Activated CD4-positive, alpha-beta T cell treated with anti-CD3 and anti-CD28 coated beads, Interleukin-2, amount 50 U/mL, for 48 hours (primary cell): ENCODE data around the gene NRP2.

ENCODE experiments used
- DNase-seq, 2 experiments: peaks; one replicate each; pipeline ENCODE4 v3.0.0-alpha.2; 2020

Gene NRP2

GRCh38 chr2:205687641-205687956 is 5.3 kb downstream of the NRP2 start:
- no peak for DNase-seq

GRCh38 chr2:205688417-205689200 is 6.3 kb downstream of the NRP2 start:
- DNase-seq = no peak

- DNase-seq = no peak
Measured at GRCh38 chr2:205689820-205690219, 7.5 kb downstream of the NRP2 start.

GRCh38 chr2:205692104-205692503 is 9.8 kb downstream of the NRP2 start:
- DNase-seq = no peak

- no peak for DNase-seq
Measured at GRCh38 chr2:205694256-205694655, 12.0 kb downstream of the NRP2 start.

GRCh38 chr2:205695460-205695991 is 13.2 kb downstream of the NRP2 start:
- DNase-seq = no peak

- DNase-seq = no peak
Measured at GRCh38 chr2:205696331-205696926, 14.1 kb downstream of the NRP2 start.

- no peak for DNase-seq
Measured at GRCh38 chr2:205696927-205697441, 14.7 kb downstream of the NRP2 start.

GRCh38 chr2:205698286-205699268 is 16.3 kb downstream of the NRP2 start:
- DNase-seq = no peak

GRCh38 chr2:205699515-205700289 is 17.4 kb downstream of the NRP2 start:
- no peak for DNase-seq

GRCh38 chr2:205700331-205701132 is 18.2 kb downstream of the NRP2 start:
- DNase-seq = peak; percentile 34 to 52

GRCh38 chr2:205701509-205701908 is 19.2 kb downstream of the NRP2 start:
- DNase-seq = no peak

- no peak for DNase-seq
Measured at GRCh38 chr2:205702576-205702975, 20.3 kb downstream of the NRP2 start.

GRCh38 chr2:205703471-205704126 is 21.3 kb downstream of the NRP2 start:
- DNase-seq = no peak

- no peak for DNase-seq
Measured at GRCh38 chr2:205704127-205704741, 21.9 kb downstream of the NRP2 start.

GRCh38 chr2:205705511-205706349 is 23.4 kb downstream of the NRP2 start:
- DNase-seq = no peak

GRCh38 chr2:205706769-205707381 is 24.6 kb downstream of the NRP2 start:
- peak in 1 of 2 experiments; percentile 50 for DNase-seq

GRCh38 chr2:205708231-205708631 is 25.9 kb downstream of the NRP2 start:
- no peak for DNase-seq

- DNase-seq = no peak
Measured at GRCh38 chr2:205709319-205709718, 27.0 kb downstream of the NRP2 start.
